HG03103 (cell line): ENCODE measurements around the gene HDAC9.

ENCODE experiments used
- ATAC-seq: cut with Tn5 transposase; IDR thresholded peaks from one replicate; pipeline ENCODE4 v1.9.1; 2021; ENCODE audit warnings: low read depth; ENCODE audit not compliant: unreplicated experiment

HDAC9 gene

GRCh38 chr7:18770154-18770811 lies 274.7 kb downstream of the HDAC9 start:
- no peak for ATAC-seq

DNA sequence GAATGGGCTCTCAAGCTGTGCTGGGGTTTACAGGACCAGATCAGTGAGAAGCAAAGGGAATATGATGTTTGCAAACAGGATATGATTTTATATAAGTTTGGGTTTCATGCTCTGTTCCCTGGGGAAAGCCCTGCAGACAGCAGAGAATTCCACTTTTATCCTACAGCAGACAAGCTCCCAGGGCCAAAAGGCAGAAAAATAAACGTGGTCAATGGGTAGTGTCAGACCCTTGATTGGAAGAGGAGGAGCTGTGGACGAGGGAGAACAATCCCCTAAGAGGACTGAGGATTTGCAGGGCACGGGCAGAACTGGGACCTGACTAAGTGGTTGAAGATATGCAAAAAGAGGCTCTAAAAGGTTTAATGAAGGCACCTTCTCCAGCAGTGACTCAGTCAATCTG lies 275.3 kb downstream of the HDAC9 start:
- no peak for ATAC-seq

GRCh38 chr7:18771834-18772566 lies 276.5 kb downstream of the HDAC9 start:
- no peak for ATAC-seq

- ATAC-seq, result no peak
Measured at GRCh38 chr7:18772567-18772965, 277.0 kb downstream of the HDAC9 start.

GRCh38 chr7:18777314-18777713 lies 281.8 kb downstream of the HDAC9 start:
- no peak for ATAC-seq

DNA sequence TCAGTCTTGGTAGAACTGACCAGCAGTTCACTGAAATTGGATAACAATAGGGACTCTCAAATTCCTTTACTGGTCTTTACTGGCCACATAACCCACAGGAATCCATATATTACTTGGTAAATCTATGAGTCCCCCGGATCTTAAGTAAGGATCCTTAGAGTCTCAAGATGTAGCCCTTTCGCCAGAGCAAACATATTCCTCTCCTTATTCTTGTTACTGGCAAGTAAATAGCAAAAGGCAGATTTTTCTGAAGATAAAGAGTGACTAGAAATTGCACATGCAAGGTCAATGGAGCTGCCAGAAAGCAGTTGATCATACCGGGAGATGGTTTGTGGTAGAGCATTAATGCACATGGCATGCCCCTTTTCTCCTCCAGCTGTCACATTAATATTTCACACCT lies 283.0 kb downstream of the HDAC9 start:
- no peak for ATAC-seq

GRCh38 chr7:18780266-18780665 lies 284.7 kb downstream of the HDAC9 start:
- no peak for ATAC-seq

- no peak for ATAC-seq
Measured at GRCh38 chr7:18780938-18781337, 285.4 kb downstream of the HDAC9 start.

GRCh38 chr7:18786196-18786727 lies 290.7 kb downstream of the HDAC9 start:
- no peak for ATAC-seq

- no peak for ATAC-seq
Measured at GRCh38 chr7:18786796-18787195, 291.2 kb downstream of the HDAC9 start.

DNA sequence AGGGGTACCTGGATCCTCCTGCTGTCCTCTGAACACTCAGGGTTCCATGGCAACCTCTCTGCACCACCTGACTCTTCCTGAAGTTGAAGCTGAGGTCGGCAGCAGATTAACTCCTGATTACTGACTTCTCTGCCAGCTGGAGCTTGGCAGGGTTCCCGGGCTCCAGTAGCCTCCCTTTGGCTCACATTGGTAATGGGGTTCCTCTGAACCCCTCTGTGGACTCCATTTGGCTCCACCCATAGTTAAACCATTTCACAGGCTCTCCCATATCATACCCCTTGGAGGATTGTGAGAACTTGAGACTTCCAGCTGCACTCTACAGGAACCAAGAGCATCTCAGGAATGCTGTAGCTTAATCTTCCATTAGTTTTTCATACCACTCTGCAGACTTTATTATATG lies 292.5 kb downstream of the HDAC9 start:
- ATAC-seq, result no peak

GRCh38 chr7:18792871-18793595 lies 297.5 kb downstream of the HDAC9 start:
- no peak for ATAC-seq

GRCh38 chr7:18796216-18796615 lies 300.7 kb downstream of the HDAC9 start:
- no peak for ATAC-seq

- no peak for ATAC-seq
Measured at GRCh38 chr7:18798088-18798906, 302.7 kb downstream of the HDAC9 start.

- no peak for ATAC-seq
Measured at GRCh38 chr7:18799899-18800298, 304.4 kb downstream of the HDAC9 start.

DNA sequence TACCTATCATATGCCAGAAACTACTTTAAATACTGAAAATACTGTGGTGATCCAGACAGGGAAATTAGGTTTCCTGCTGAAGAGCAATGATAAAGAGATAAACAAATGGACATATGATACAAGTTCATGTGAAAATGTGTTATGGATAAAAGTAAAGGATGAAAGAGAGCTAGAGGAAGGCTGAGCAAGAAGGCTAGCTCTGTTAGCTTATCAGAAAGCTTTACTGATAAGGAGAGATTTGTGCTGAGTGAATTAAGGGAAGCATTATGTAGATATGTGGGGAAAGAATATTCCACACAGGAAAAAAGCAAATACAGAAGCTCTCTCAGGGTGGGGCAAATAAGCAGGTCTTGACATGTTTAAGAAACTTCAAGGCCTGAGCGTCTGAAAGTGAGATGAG lies 308.4 kb downstream of the HDAC9 start:
- no peak for ATAC-seq

GRCh38 chr7:18806177-18806576 lies 310.6 kb downstream of the HDAC9 start:
- ATAC-seq, result no peak

- no peak for ATAC-seq
Measured at GRCh38 chr7:18808026-18808425, 312.5 kb downstream of the HDAC9 start.

- ATAC-seq, result no peak
Measured at GRCh38 chr7:18815261-18815960, 319.9 kb downstream of the HDAC9 start.

GRCh38 chr7:18820981-18821380 lies 325.4 kb downstream of the HDAC9 start:
- no peak for ATAC-seq
